Testis (tissue), 3 donors: ENCODE results near the gene TNRC6B. TPM values are rescaled to one million over a fixed set of nuclear protein-coding genes. Genes with fewer than 3 reads are reported as not detected.

Experiments used
- DNase-seq: peaks from one replicate; pipeline ENCODE4 v3.0.0-alpha.2; 2019
- H3K27ac ChIP-seq, 2 donors: fragments of 200-600 bp; sonication (generic); one replicate each; pipeline ENCODE4 v1.5.1; 2019
- H3K27me3 ChIP-seq: fragments of 200-600 bp; sonication (generic); one replicate; pipeline ENCODE4 v1.5.1; 2019
- H3K36me3 ChIP-seq: fragments of 200-600 bp; sonication (generic); one replicate; pipeline ENCODE4 v1.5.1; 2017; ENCODE audit warnings: low read depth; ENCODE audit errors: missing control alignments
- H3K4me1 ChIP-seq: fragments of 200-600 bp; sonication (generic); one replicate; pipeline ENCODE4 v1.5.1; 2019
- H3K4me3 ChIP-seq, 2 donors: fragments of 200-600 bp; sonication (generic); one replicate each; pipeline ENCODE4 v1.5.1; 2017 to 2019
- H3K9me3 ChIP-seq: fragments of 200-600 bp; sonication (generic); one replicate; pipeline ENCODE4 v1.5.1; 2017
- CTCF ChIP-seq, 3 experiments: fragments of 450-650 bp in 2 of 3; fragments of 200-600 bp in 1 of 3; sonication (generic) in 1 of 3; IDR thresholded peaks; one replicate each; pipeline ENCODE4 v1.5.1; 2016 to 2019; ENCODE audit warnings: antibody characterized with exemption in 3 of 3, mild to moderate bottlenecking in 2 of 3, moderate library complexity in 1 of 3
- POLR2A ChIP-seq: fragments of 450-650 bp; IDR thresholded peaks from one replicate; pipeline ENCODE4 v1.6.1; 2017; ENCODE audit warnings: antibody characterized with exemption, mild to moderate bottlenecking, moderate library complexity
- WGBS, 2 donors: methylation state at CpG; one replicate each; pipeline ENCODE4 v1.1.5; 2018; 5-methylcytosine and 5-hydroxymethylcytosine counted together
- intact Hi-C: fragments of 100-400 bp; cut with DNase I; formaldehyde crosslinking; loops from one replicate; pipeline ENCODE4 v1.15.1; 2023; ENCODE audit warnings: low total_unique reads
- polyA plus RNA-seq: library from polyadenylated mRNA; stranded (reverse); fragments of 350-450 nt; fragmentation: Illumina TruSeq; extraction: RNeasy Lipid Tissue Mini Kit (QIAGEN cat#74804); gene quantifications from one replicate; pipeline ENCODE4 v1.2.3, GENCODE V29; 2014; ENCODE audit warnings: low read depth, low replicate concordance; ENCODE audit not compliant: insufficient read depth
- total RNA-seq, 2 donors: library from RNA; depleted of rRNA; stranded (reverse); fragments of >200 nt; gene quantifications; one replicate each; pipeline ENCODE4 v1.2.3, GENCODE V29; 2016

Gene TNRC6B
- total and polyA plus RNA-seq, 3 donors from 2014 or later: 49.2 to 122 (median 79.7) TPM

GRCh38 chr22:40364431-40364830 is 186.7 kb downstream of the TNRC6B start:
- intact Hi-C loops: no loop called here
- H3K36me3 ChIP-seq: no peaks in the 10 kb centered on the region
- H3K4me3 ChIP-seq: no peak overlapping the region
- TF ChIP-seq POLR2A (no peak), CTCF (IDR thresholded peaks at IDR 0.05) (no peak)
- H3K9me3 ChIP-seq: no peaks in the 10 kb centered on the region
- no peaks in the 10 kb centered on the region for H3K4me1 ChIP-seq
- 78 to 93% methylated on average over 1 of the region's 1 CpG for WGBS, 2 donors
- DNase-seq: no peak
- H3K27me3 ChIP-seq: no peaks in the 10 kb centered on the region
- H3K27ac ChIP-seq: no peak overlapping the region

DNA sequence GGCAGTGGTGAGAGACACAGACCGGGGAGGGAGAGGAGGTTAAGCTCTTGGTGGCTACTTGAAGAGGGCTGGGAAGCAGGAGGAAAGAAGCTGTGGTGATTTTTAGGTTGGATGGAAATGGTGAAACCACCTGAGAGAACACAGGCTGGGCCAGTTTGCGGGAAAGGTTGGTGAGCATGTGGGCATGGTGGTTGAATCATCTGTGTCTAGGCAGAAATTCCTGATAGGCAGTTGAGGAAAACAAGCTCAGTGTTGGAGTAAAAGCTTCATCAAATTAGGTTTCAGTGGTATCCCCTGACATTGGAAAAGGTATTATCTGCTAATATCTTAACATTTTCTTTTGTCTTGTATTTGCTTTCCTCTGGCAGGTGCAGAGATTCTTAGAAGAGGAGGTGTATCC is 188.3 kb downstream of the TNRC6B start:
- H3K9me3 ChIP-seq: no peaks in the 10 kb centered on the region
- no peaks in the 10 kb centered on the region for H3K36me3 ChIP-seq
- no peaks in the 10 kb centered on the region for H3K4me1 ChIP-seq
- no peak overlapping the region for H3K27ac ChIP-seq
- intact Hi-C loops: no loop called here
- no peak overlapping the region for H3K4me3 ChIP-seq
- DNase-seq: no peak
- no peak for TF ChIP-seq CTCF (IDR thresholded peaks at IDR 0.05)
- TF ChIP-seq POLR2A: no peak
- H3K27me3 ChIP-seq: no peaks in the 10 kb centered on the region
- 94 to 100% methylated on average over 2 of the region's 2 CpGs for WGBS, 2 donors

GRCh38 chr22:40367342-40367741 is 189.6 kb downstream of the TNRC6B start:
- Histone ChIP-seq H3K27me3 (no peaks in the 10 kb centered on the region), H3K4me3 (no peak overlapping the region), H3K9me3 (no peaks in the 10 kb centered on the region), H3K4me1 (peaks cover 1% of the 10 kb centered on the region), H3K36me3 (no peaks in the 10 kb centered on the region), H3K27ac (no peak overlapping the region)
- TF ChIP-seq CTCF (IDR thresholded peaks at IDR 0.05) (no peak), POLR2A (no peak)
- DNase-seq: no peak
- intact Hi-C loops: no loop called here
- WGBS, 2 donors: 76 to 80% methylated on average over 6 of the region's 6 CpGs

DNA sequence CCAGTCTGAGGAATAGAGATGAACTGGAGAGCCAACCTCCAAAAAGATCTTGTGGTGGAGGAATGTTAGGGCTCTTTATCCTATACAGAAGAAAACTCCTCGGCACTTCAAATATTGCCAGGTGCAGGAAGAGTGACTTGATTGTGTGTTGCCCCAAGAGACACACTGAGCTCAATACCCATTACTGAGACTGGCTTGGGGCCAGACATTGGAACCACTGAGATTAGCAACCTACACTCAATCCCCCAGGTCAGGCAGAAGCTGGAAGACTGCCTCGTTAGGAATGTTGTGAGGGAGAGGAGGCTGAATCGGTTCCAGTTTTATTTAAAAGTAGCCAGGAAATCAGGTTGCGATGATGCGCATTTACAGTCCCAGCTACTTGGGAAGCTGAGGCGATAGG is 190.3 kb downstream of the TNRC6B start:
- Histone ChIP-seq H3K4me3 (no peak overlapping the region), H3K9me3 (no peaks in the 10 kb centered on the region), H3K27me3 (no peaks in the 10 kb centered on the region), H3K27ac (no peak overlapping the region), H3K36me3 (no peaks in the 10 kb centered on the region), H3K4me1 (peaks cover 3% of the 10 kb centered on the region)
- intact Hi-C loops: no loop called here
- no peak for DNase-seq
- WGBS, 2 donors: 73 to 77% methylated on average over 6 of the region's 6 CpGs
- TF ChIP-seq POLR2A: no peak
- no peak for TF ChIP-seq CTCF (IDR thresholded peaks at IDR 0.05)

DNA sequence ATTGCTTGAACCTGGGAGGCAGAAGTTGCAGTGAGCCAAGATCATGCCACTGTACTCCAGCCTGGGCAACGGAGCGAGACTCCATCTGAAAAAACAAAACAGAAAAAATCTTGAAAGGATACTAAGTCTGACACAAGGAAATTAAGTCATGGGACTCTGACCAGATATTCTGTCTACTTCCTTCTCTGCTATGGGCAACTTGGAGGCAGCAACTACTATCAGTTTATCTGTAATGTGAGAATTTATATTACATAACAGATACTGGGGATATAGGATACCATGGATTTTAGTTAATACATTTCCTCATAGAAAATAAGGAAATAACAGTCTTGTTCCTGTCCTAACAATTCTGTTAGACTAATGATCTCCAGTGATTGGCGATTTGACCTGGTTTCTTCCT is 191.1 kb downstream of the TNRC6B start:
- H3K4me3 ChIP-seq: no peak overlapping the region
- no peak overlapping the region for H3K27ac ChIP-seq
- intact Hi-C loops: no loop called here
- WGBS, 2 donors: 91 to 92% methylated on average over 3 of the region's 3 CpGs
- H3K9me3 ChIP-seq: no peaks in the 10 kb centered on the region
- no peak for DNase-seq
- H3K36me3 ChIP-seq: no peaks in the 10 kb centered on the region
- TF ChIP-seq POLR2A: no peak
- no peak for TF ChIP-seq CTCF (IDR thresholded peaks at IDR 0.05)
- no peaks in the 10 kb centered on the region for H3K27me3 ChIP-seq
- H3K4me1 ChIP-seq: peaks cover 3% of the 10 kb centered on the region
